ENCODE measurements around the gene LPP.

DNA sequence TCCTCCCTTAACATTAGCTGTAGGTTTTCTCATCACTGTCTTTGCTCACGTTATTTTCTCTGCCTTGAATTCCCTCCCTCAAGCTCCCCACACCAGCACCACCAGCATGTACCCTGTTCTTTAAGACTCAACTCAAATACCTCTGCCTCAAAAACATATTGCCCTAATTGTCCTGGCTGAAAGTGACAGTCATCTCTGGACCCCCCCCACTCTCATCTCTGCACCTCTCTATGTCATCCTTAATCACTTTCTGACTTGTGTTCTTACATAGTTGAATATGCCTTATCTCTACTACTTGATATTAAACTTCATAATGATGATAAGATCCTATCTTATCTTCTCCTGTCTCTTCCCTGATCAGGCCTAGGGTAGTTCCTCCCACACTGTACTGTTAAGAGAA, 672.6 kb downstream of the LPP start:
- TF ChIP-seq, protein P1, sequence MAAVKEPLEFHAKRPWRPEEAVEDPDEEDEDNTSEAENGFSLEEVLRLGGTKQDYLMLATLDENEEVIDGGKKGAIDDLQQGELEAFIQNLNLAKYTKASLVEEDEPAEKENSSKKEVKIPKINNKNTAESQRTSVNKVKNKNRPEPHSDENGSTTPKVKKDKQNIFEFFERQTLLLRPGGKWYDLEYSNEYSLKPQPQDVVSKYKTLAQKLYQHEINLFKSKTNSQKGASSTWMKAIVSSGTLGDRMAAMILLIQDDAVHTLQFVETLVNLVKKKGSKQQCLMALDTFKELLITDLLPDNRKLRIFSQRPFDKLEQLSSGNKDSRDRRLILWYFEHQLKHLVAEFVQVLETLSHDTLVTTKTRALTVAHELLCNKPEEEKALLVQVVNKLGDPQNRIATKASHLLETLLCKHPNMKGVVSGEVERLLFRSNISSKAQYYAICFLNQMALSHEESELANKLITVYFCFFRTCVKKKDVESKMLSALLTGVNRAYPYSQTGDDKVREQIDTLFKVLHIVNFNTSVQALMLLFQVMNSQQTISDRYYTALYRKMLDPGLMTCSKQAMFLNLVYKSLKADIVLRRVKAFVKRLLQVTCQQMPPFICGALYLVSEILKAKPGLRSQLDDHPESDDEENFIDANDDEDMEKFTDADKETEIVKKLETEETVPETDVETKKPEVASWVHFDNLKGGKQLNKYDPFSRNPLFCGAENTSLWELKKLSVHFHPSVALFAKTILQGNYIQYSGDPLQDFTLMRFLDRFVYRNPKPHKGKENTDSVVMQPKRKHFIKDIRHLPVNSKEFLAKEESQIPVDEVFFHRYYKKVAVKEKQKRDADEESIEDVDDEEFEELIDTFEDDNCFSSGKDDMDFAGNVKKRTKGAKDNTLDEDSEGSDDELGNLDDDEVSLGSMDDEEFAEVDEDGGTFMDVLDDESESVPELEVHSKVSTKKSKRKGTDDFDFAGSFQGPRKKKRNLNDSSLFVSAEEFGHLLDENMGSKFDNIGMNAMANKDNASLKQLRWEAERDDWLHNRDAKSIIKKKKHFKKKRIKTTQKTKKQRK (IDR thresholded peaks at IDR 0.05; ENCODE audit: low read depth, low read length): no peak
- TF ChIP-seq STAT1 (conservative IDR thresholded peaks at IDR 0.05): no peak

All from GM12878 (cell line).